Left ventricle myocardium inferior (tissue), 1 donor: ENCODE results near the gene RPP25L. TPM values are rescaled to one million over a fixed set of nuclear protein-coding genes. Genes with fewer than 3 reads are reported as not detected.

ENCODE experiments used
- DNase-seq: peaks from one replicate; pipeline ENCODE4 v3.0.0-alpha.2; 2020
- H3K27ac ChIP-seq: fragments of 200-600 bp; replicated peaks from 2 replicates; pipeline ENCODE4 v1.8.0; 2021
- H3K27me3 ChIP-seq: fragments of 200-600 bp; 2 replicates; pipeline ENCODE4 v1.8.0; 2021; ENCODE audit warnings: low read depth
- H3K36me3 ChIP-seq: fragments of 200-600 bp; 2 replicates; pipeline ENCODE4 v1.8.0; 2021
- H3K4me1 ChIP-seq: fragments of 200-600 bp; 2 replicates; pipeline ENCODE4 v1.8.0; 2021
- H3K4me3 ChIP-seq: fragments of 200-600 bp; 2 replicates; pipeline ENCODE4 v1.8.0; 2021; ENCODE audit warnings: mild to moderate bottlenecking, moderate library complexity
- H3K9me3 ChIP-seq: fragments of 200-600 bp; replicated peaks from 2 replicates; pipeline ENCODE4 v1.8.0; 2021
- CTCF ChIP-seq: fragments of 200-600 bp; IDR thresholded peaks from 2 replicates; pipeline ENCODE4 v1.8.0; 2021; ENCODE audit warnings: antibody characterized with exemption, mild to moderate bottlenecking, borderline replicate concordance
- intact Hi-C: fragments of 100-400 bp; cut with micrococcal nuclease; formaldehyde crosslinking; loops from one replicate; pipeline ENCODE4 v1.11.0; 2022
- total RNA-seq: library from RNA; stranded (reverse); fragmentation: NEBNext Ultra II Directional; extraction: Animal tissue kit (Norgen Biotek cat#: 25700); gene quantifications from one replicate; pipeline ENCODE4 v1.2.1, GENCODE V29; 2021
- donor health status: DM: no; HTN: yes; CAD: no; lungs with severe emphysema.

RPP25L gene
- total RNA-seq, 1 donor from 2014 or later: 42.8 TPM

- Histone ChIP-seq H3K27ac (no peak overlapping the region), H3K9me3 (no peaks in the 10 kb centered on the region), H3K4me1 (peaks cover 35% of the 10 kb centered on the region), H3K36me3 (no peaks in the 10 kb centered on the region), H3K4me3 (peak overlapping the region; percentile 37), H3K27me3 (peaks cover 74% of the 10 kb centered on the region)
- TF ChIP-seq CTCF: no peak
- DNase-seq: no peak
- intact Hi-C loops: no loop called here
These were observed 11.7 kb upstream of the RPP25L start for GRCh38 chr9:34623374-34624235.

- H3K27ac ChIP-seq: peak within 1 kb of the TSS; percentile 57
- intact Hi-C loops: no loop called here
- peaks cover 30% of the 10 kb centered on the region for H3K4me1 ChIP-seq
These were observed 8.4 kb upstream of the RPP25L start, which contains the start of gene DCTN3 for GRCh38 chr9:34620061-34620994. Gene DCTN3, minus strand, starts transcription at chr9:34620495. Its CDS starts 31 bp downstream, at chr9:34620464.

DNA sequence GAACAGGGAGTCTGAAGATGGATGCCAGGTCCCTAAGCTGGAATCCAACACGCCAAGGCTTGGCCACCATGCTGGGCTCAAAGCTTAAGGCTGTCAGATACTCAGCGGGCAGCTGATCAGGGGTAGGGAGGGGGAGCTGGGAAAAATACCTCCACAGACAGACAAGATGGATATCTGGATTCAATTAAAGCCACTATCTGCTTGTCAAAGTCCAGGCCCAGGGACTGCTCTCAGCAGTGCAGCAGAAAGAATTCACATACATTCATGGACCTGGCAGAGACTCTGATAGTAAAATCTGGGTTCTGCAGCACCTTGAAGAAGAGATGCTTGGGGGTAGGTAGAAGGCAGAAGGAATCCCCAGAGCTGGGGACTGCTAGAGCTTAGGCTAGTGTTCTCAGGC lies 3.2 kb upstream of the RPP25L start:
- H3K4me1 ChIP-seq: peaks cover 39% of the 10 kb centered on the region
- intact Hi-C loops: no loop called here
- H3K4me3 ChIP-seq: no peak overlapping the region
- peaks cover 50% of the 10 kb centered on the region for H3K36me3 ChIP-seq
- no peak for TF ChIP-seq CTCF
- no peaks in the 10 kb centered on the region for H3K9me3 ChIP-seq
- H3K27me3 ChIP-seq: no peaks in the 10 kb centered on the region
- no peak for DNase-seq
- no peak overlapping the region for H3K27ac ChIP-seq

More at GRCh38 chr9:34620061-34620994, 8.4 kb upstream of the RPP25L start, which contains the start of gene DCTN3:
- peaks cover 30% of the 10 kb centered on the region for H3K36me3 ChIP-seq
- H3K27me3 ChIP-seq: peaks cover 42% of the 10 kb centered on the region
- H3K4me3 ChIP-seq: peak within 1 kb of the TSS; percentile 86
- peak; percentile 92 for DNase-seq
- no peaks in the 10 kb centered on the region for H3K9me3 ChIP-seq
- TF ChIP-seq CTCF: peak; percentile 17

GRCh38 chr9:34612788-34613390 lies 992 bp upstream of the RPP25L start:
- peak; percentile 68 for DNase-seq
- Histone ChIP-seq H3K4me3 (peak overlapping the region; percentile 89), H3K36me3 (peaks cover 45% of the 10 kb centered on the region), H3K27me3 (no peaks in the 10 kb centered on the region), H3K4me1 (peaks cover 33% of the 10 kb centered on the region), H3K27ac (peak overlapping the region; percentile 95), H3K9me3 (no peaks in the 10 kb centered on the region)
- TF ChIP-seq CTCF: peak; percentile 91
- intact Hi-C loops: no loop called here

- Histone ChIP-seq H3K4me1 (peaks cover 33% of the 10 kb centered on the region), H3K27me3 (no peaks in the 10 kb centered on the region), H3K9me3 (no peaks in the 10 kb centered on the region), H3K4me3 (peak overlapping the region; percentile 89), H3K36me3 (peaks cover 30% of the 10 kb centered on the region), H3K27ac (peak overlapping the region; percentile 95)
- DNase-seq: no peak
- intact Hi-C loops: no loop called here
- TF ChIP-seq CTCF: no peak
These were observed 566 bp downstream of the RPP25L start for GRCh38 chr9:34611251-34611810.
